ENCODE results near the gene NCKAP5. TPM values are rescaled to one million over a fixed set of nuclear protein-coding genes. Genes with fewer than 3 reads are reported as not detected.

NCKAP5 gene
- total and polyA plus RNA-seq, 2 donors (not counting 1 experiment from before 2014, with no cell fraction given), result not detected

DNA sequence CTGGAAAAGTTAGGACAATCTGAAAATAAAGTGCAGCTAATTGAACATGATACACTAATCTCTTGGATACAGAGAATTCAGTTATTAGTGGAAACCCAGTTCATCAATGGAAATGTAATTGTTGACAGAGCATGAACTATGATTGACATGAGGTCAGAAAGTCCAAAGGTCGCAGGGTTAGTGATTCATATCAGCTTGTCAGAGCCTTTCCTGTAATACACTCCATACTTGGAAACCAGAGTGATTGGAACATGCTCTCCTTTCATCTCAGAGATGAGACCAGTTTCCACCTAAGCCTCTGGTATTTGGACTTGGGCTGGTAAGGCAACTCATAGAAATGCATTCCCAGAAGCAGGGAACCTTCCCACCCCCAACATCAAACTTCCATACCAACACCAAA is 8.5 kb upstream of the NCKAP5 start:
- Histone ChIP-seq H4K20me1 (ENCODE audit: control insufficient read depth, insufficient read depth, low read length, poor library complexity, severe bottlenecking) (no peaks in the 10 kb centered on the region), H3K4me1 (ENCODE audit: control insufficient read depth in 2 of 2, insufficient read depth in 2 of 2, low read length in 2 of 2) (no peaks in the 10 kb centered on the region), H3K4me3 (ENCODE audit: control extremely low read depth in 1 of 5, extremely low read depth in 1 of 5, insufficient read depth in 1 of 5, low read depth in 2 of 5, low read length in 4 of 5) (no peak overlapping the region), H3K79me2 (ENCODE audit: control insufficient read depth, insufficient read depth, low read length) (no peaks in the 10 kb centered on the region), H3K27ac (ENCODE audit: low read length in 2 of 2) (no peak overlapping the region), H3K36me3 (replicated peaks in 1 of 2; ENCODE audit: control extremely low read depth in 1 of 2, control insufficient read depth in 1 of 2, extremely low read depth in 1 of 2, insufficient read depth in 2 of 2, low read length in 1 of 2) (no peaks in the 10 kb centered on the region), H3K9me3 (ENCODE audit: control extremely low read depth in 1 of 3, control insufficient read depth in 2 of 3, insufficient read depth in 1 of 3, low read length in 2 of 3) (peaks cover 0 to 3% (median 0%) of the 10 kb centered on the region in 3 donors), H3K9ac (ENCODE audit: low read length) (no peak overlapping the region), H3K4me2 (replicated peaks; ENCODE audit: low read depth, low read length, poor library complexity, severe bottlenecking) (no peak overlapping the region), H2AFZ (ENCODE audit: insufficient read depth, low read depth, low read length, poor library complexity, severe bottlenecking) (no peak overlapping the region), H3K27me3 (replicated peaks in 1 of 4; ENCODE audit: control extremely low read depth in 1 of 4, control insufficient read depth in 3 of 4, insufficient read depth in 4 of 4, low read length in 3 of 4) (no peaks in the 10 kb centered on the region)
- ChIA-PET POLR2A (no interaction called here), CTCF (no interaction called here)
- DNase-seq, result no peak
- Mint-ChIP-seq H3K4me1 (no peaks in the 10 kb centered on the region), H3K9me3 (ENCODE audit: insufficient read depth) (no peaks in the 10 kb centered on the region), H3K27ac (no peak overlapping the region), H3K27me3 (peaks cover 6% of the 10 kb centered on the region), H3K4me3 (no peak overlapping the region)
- intact Hi-C loops (cut with micrococcal nuclease), result no loop called here
- TF ChIP-seq EZH2 (IDR thresholded peaks at IDR 0.05; ENCODE audit: borderline replicate concordance, insufficient read depth, low read depth, low read length, poor library complexity, severe bottlenecking), result no peak
- TF ChIP-seq, protein P1, sequence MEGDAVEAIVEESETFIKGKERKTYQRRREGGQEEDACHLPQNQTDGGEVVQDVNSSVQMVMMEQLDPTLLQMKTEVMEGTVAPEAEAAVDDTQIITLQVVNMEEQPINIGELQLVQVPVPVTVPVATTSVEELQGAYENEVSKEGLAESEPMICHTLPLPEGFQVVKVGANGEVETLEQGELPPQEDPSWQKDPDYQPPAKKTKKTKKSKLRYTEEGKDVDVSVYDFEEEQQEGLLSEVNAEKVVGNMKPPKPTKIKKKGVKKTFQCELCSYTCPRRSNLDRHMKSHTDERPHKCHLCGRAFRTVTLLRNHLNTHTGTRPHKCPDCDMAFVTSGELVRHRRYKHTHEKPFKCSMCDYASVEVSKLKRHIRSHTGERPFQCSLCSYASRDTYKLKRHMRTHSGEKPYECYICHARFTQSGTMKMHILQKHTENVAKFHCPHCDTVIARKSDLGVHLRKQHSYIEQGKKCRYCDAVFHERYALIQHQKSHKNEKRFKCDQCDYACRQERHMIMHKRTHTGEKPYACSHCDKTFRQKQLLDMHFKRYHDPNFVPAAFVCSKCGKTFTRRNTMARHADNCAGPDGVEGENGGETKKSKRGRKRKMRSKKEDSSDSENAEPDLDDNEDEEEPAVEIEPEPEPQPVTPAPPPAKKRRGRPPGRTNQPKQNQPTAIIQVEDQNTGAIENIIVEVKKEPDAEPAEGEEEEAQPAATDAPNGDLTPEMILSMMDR (IDR thresholded peaks at IDR 0.05), result no peak
- no peak for ATAC-seq (ENCODE audit: low read depth)
- WGBS (ENCODE audit: insufficient coverage), result no CpG with 5 or more reads among the region's 1 CpG

DNA sequence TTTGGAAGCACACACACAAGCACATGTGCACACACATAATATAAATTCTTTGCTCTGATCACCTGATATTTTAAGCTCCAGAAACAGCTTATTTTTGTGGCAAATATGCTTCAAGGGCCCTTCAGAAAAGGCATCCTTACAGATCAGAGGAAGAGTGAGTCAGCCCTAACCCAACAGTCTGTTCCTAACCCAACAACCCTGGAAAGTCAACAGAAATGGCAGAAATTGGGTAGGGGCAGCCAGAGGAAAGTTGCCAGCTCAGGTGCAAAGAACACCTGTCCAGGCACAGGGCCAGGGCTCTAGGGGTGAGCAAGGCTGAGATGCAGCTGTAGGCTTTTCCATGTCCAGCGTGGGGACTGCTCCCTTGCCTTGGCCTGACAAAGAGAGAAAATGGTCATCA is 6.4 kb upstream of the NCKAP5 start:
- peaks cover 12% of the 10 kb centered on the region for H3K27me3 Mint-ChIP-seq
- H3K79me2 ChIP-seq (ENCODE audit: control insufficient read depth, insufficient read depth, low read length), result no peaks in the 10 kb centered on the region
- no peak overlapping the region for H3K27ac Mint-ChIP-seq
- DNase-seq, result no peak
- WGBS (ENCODE audit: insufficient coverage), result 83% methylated on average over 1 of the region's 1 CpG
- ATAC-seq (ENCODE audit: low read depth), result no peak
- no peaks in the 10 kb centered on the region for H3K4me1 ChIP-seq (ENCODE audit: control insufficient read depth in 2 of 2, insufficient read depth in 2 of 2, low read length in 2 of 2)
- intact Hi-C loops (cut with micrococcal nuclease), result no loop called here
- no peak overlapping the region for H2AFZ ChIP-seq (ENCODE audit: insufficient read depth, low read depth, low read length, poor library complexity, severe bottlenecking)
- no peaks in the 10 kb centered on the region for H4K20me1 ChIP-seq (ENCODE audit: control insufficient read depth, insufficient read depth, low read length, poor library complexity, severe bottlenecking)
- ChIA-PET POLR2A (no interaction called here), CTCF (no interaction called here)
- no peaks in the 10 kb centered on the region for H3K4me1 Mint-ChIP-seq
- H3K4me3 Mint-ChIP-seq, result no peak overlapping the region
- no peak for TF ChIP-seq EZH2 (IDR thresholded peaks at IDR 0.05; ENCODE audit: borderline replicate concordance, insufficient read depth, low read depth, low read length, poor library complexity, severe bottlenecking)
- TF ChIP-seq, protein P1 (IDR thresholded peaks at IDR 0.05), result no peak
- no peaks in the 10 kb centered on the region for H3K9me3 Mint-ChIP-seq (ENCODE audit: insufficient read depth)
- no peak overlapping the region for H3K4me3 ChIP-seq (ENCODE audit: control extremely low read depth in 1 of 5, extremely low read depth in 1 of 5, insufficient read depth in 1 of 5, low read depth in 2 of 5, low read length in 4 of 5)
- H3K4me2 ChIP-seq (replicated peaks; ENCODE audit: low read depth, low read length, poor library complexity, severe bottlenecking), result no peak overlapping the region
- no peak overlapping the region for H3K9ac ChIP-seq (ENCODE audit: low read length)
- no peak overlapping the region for H3K27ac ChIP-seq (ENCODE audit: low read length in 2 of 2)
- H3K36me3 ChIP-seq (replicated peaks in 1 of 2; ENCODE audit: control extremely low read depth in 1 of 2, control insufficient read depth in 1 of 2, extremely low read depth in 1 of 2, insufficient read depth in 2 of 2, low read length in 1 of 2), result no peaks in the 10 kb centered on the region
- peaks cover 0 to 3% (median 0%) of the 10 kb centered on the region in 3 donors for H3K9me3 ChIP-seq (ENCODE audit: control extremely low read depth in 1 of 3, control insufficient read depth in 2 of 3, insufficient read depth in 1 of 3, low read length in 2 of 3)
- peaks cover 0 to 3% (median 0%) of the 10 kb centered on the region in 4 experiments for H3K27me3 ChIP-seq (replicated peaks in 1 of 4; ENCODE audit: control extremely low read depth in 1 of 4, control insufficient read depth in 3 of 4, insufficient read depth in 4 of 4, low read length in 3 of 4)
